HEK293 (cell line): Measurements from ENCODE around the gene TADA3.

ENCODE experiments used
- CTCF ChIA-PET: fragments of 350-600 bp; formaldehyde crosslinking; extraction: SDS; loops from one replicate; lab custom pipeline; 2021; ENCODE audit warnings: antibody characterized with exemption; lab: Yijun Ruan, JAX
- POLR2A ChIA-PET: fragments of 300-600 bp; formaldehyde crosslinking; extraction: SDS; loops from one replicate; lab custom pipeline; 2020; ENCODE audit warnings: antibody characterized with exemption, inconsistent platforms; lab: Yijun Ruan, JAX
- H3K27ac ChIP-seq: fragments of 200-500 bp; sonication (Bioruptor generic); 2 replicates; pipeline ENCODE4 v1.5.1; 2014; ENCODE audit warnings: low read depth, low read length, control low read depth, inconsistent platforms; ENCODE audit errors: extremely low read depth
- H3K36me3 ChIP-seq, 2 experiments: fragments of 200-500 bp in 1 of 2; sonication (Bioruptor generic) in 1 of 2; 1 replicate in 1 of 2; 2 replicates in 1 of 2; pipeline ENCODE4 v1.5.1; 2014 to 2017; ENCODE audit warnings: inconsistent platforms in 2 of 2, low read length in 2 of 2; ENCODE audit not compliant: control insufficient read depth in 2 of 2, insufficient read depth in 1 of 2
- H3K4me1 ChIP-seq: fragments of 200-500 bp; sonication (Bioruptor generic); 2 replicates; pipeline ENCODE4 v1.5.1; 2014; ENCODE audit warnings: mild to moderate bottlenecking, low read length, inconsistent platforms; ENCODE audit not compliant: control insufficient read depth, insufficient read depth
- H3K4me3 ChIP-seq: 2 replicates; pipeline ENCODE4 v1.5.1; 2011; ENCODE audit warnings: low read depth, mild to moderate bottlenecking, control low read depth, low read length, moderate library complexity
- H3K9me3 ChIP-seq: fragments of 200-500 bp; sonication (Bioruptor generic); 2 replicates; pipeline ENCODE4 v1.5.1; 2014; ENCODE audit warnings: low read depth, low read length, inconsistent platforms; ENCODE audit not compliant: control insufficient read depth, insufficient read depth
- PRDM10 ChIP-seq: fragments of 450-650 bp; formaldehyde crosslinking; IDR thresholded peaks from 2 replicates; pipeline ENCODE4 v1.5.1; 2016; ENCODE audit warnings: missing biosample characterization, missing genetic modification characterization
- REST ChIP-seq: fragments of 450-650 bp; formaldehyde crosslinking; IDR thresholded peaks from 2 replicates; pipeline ENCODE4 v1.5.1; 2016; ENCODE audit warnings: missing biosample characterization, missing genetic modification characterization
- SCRT2 ChIP-seq: fragments of 450-650 bp; formaldehyde crosslinking; IDR thresholded peaks from 2 replicates; pipeline ENCODE4 v1.5.1; 2016; ENCODE audit warnings: missing biosample characterization, missing genetic modification characterization
- SP2 ChIP-seq: fragments of 450-650 bp; formaldehyde crosslinking; IDR thresholded peaks from 2 replicates; pipeline ENCODE4 v1.5.1; 2016; ENCODE audit warnings: missing biosample characterization, missing genetic modification characterization
- TCF7L2 ChIP-seq: IDR thresholded peaks from 2 replicates; pipeline ENCODE4 v1.6.1; 2011; ENCODE audit warnings: low read depth, mild to moderate bottlenecking, inconsistent platforms, low read length, moderate library complexity, borderline replicate concordance
- ZBTB20 ChIP-seq: fragments of 450-650 bp; formaldehyde crosslinking; IDR thresholded peaks from 2 replicates; pipeline ENCODE4 v1.5.1; 2016; ENCODE audit warnings: missing biosample characterization, missing genetic modification characterization
- ZNF175 ChIP-seq: fragments of 450-650 bp; formaldehyde crosslinking; IDR thresholded peaks from 2 replicates; pipeline ENCODE4 v1.5.1; 2016; ENCODE audit warnings: missing biosample characterization, missing genetic modification characterization
- ZNF18 ChIP-seq: fragments of 450-650 bp; formaldehyde crosslinking; IDR thresholded peaks from 2 replicates; pipeline ENCODE4 v1.5.1; 2016; ENCODE audit warnings: missing biosample characterization, missing genetic modification characterization
- ZNF335 ChIP-seq: fragments of 450-650 bp; formaldehyde crosslinking; conservative IDR thresholded peaks from 2 replicates; pipeline ENCODE4 v1.5.1; 2016; ENCODE audit warnings: missing biosample characterization, missing genetic modification characterization
- ZNF341 ChIP-seq: fragments of 450-650 bp; formaldehyde crosslinking; IDR thresholded peaks from 2 replicates; pipeline ENCODE4; 2016; ENCODE audit warnings: low read depth, missing biosample characterization, missing genetic modification characterization
- ZNF426 ChIP-seq: fragments of 450-650 bp; formaldehyde crosslinking; IDR thresholded peaks from 2 replicates; pipeline ENCODE4 v1.5.1; 2017; ENCODE audit warnings: missing biosample characterization, missing genetic modification characterization, mild to moderate bottlenecking, inconsistent platforms, moderate library complexity
- ZNF558 ChIP-seq: fragments of 450-650 bp; formaldehyde crosslinking; IDR thresholded peaks from 2 replicates; pipeline ENCODE4 v1.5.1; 2016; ENCODE audit warnings: missing biosample characterization, missing genetic modification characterization
- ZNF624 ChIP-seq: fragments of 450-650 bp; formaldehyde crosslinking; IDR thresholded peaks from 2 replicates; pipeline ENCODE4 v1.5.1; 2017; ENCODE audit warnings: missing biosample characterization, missing genetic modification characterization
- ZNF76 ChIP-seq: fragments of 450-650 bp; formaldehyde crosslinking; IDR thresholded peaks from 2 replicates; pipeline ENCODE4; 2016; ENCODE audit warnings: low read depth, missing biosample characterization, missing genetic modification characterization, borderline replicate concordance
- ZNF768 ChIP-seq: fragments of 450-650 bp; formaldehyde crosslinking; IDR thresholded peaks from 2 replicates; pipeline ENCODE4 v1.5.1; 2018; ENCODE audit warnings: missing biosample characterization, mild to moderate bottlenecking, missing genetic modification characterization

TADA3 gene

GRCh38 chr3:9736831-9737230 is 55.4 kb downstream of the TADA3 start:
- TF ChIP-seq ZNF18 (peak; percentile 58; the same call in 1 of the 2 replicates), TCF7L2 (no peak)
- TF ChIP-seq, all 188 proteins: peak for 1
- Histone ChIP-seq H3K36me3 (peaks cover 39 to 91% of the 10 kb centered on the region in 2 experiments), H3K4me1 (peaks cover 7% of the 10 kb centered on the region; the same call in 1 of the 2 replicates), H3K4me3 (no peak overlapping the region), H3K27ac (no peak overlapping the region), H3K9me3 (no peaks in the 10 kb centered on the region)
- CTCF ChIA-PET = interaction anchor here (0.7 kb wide), 1 partner anchor 234 kb away, joined by 3 read pairs; no protein-coding TSS in a partner anchor
- POLR2A ChIA-PET = interaction anchor here (3.8 kb wide), 1 partner anchor 13 kb away, joined by 12 read pairs; the partner anchor contains the start of gene OGG1

GRCh38 chr3:9732740-9733115 is 59.5 kb downstream of the TADA3 start:
- CTCF ChIA-PET = interaction anchor here (0.6 to 2.3 kb wide), 3 partner anchors 13 to 232 kb away, joined by 3 to 15 read pairs (median 5); no protein-coding TSS in a partner anchor
- peaks cover 7% of the 10 kb centered on the region; the same call in 1 of the 2 replicates for H3K4me1 ChIP-seq
- H3K4me3 ChIP-seq = peak overlapping the region; percentile 87
- TF ChIP-seq ZNF624 = no peak
- TF ChIP-seq PRDM10 (tag by site-specific recombination) = peak; percentile 64
- TF ChIP-seq, all 188 proteins: peak for 1
- Histone ChIP-seq H3K36me3 (peaks cover 25 to 50% of the 10 kb centered on the region in 2 experiments), H3K27ac (peak overlapping the region; percentile 100; the same call in 1 of the 2 replicates), H3K9me3 (no peaks in the 10 kb centered on the region)
- POLR2A ChIA-PET = interaction anchor here (0.6 to 3.4 kb wide), 8 partner anchors 9 to 409 kb away, joined by 3 to 47 read pairs (median 6); partner anchors contain the start of genes ARPC4, CAMK1, MTMR14 and OGG1

GRCh38 chr3:9732080-9732739 is 60.1 kb downstream of the TADA3 start:
- Histone ChIP-seq H3K27ac (peak overlapping the region; percentile 100), H3K36me3 (peaks cover 21 to 45% of the 10 kb centered on the region in 2 experiments), H3K4me3 (peak overlapping the region; percentile 87), H3K4me1 (peaks cover 7% of the 10 kb centered on the region; the same call in 1 of the 2 replicates), H3K9me3 (no peaks in the 10 kb centered on the region)
- ChIA-PET POLR2A (interaction anchor here (0.6 to 3.4 kb wide), 9 partner anchors 8 to 409 kb away, joined by 3 to 47 read pairs (median 4); partner anchors contain the start of genes ARPC4, CAMK1, MTMR14 and OGG1), CTCF (interaction anchor here (0.6 to 2.3 kb wide), 3 partner anchors 12 to 231 kb away, joined by 3 to 15 read pairs (median 5); no protein-coding TSS in a partner anchor)
- TF ChIP-seq ZNF768 (tag by site-specific recombination) (no peak), SCRT2 (tag by site-specific recombination) (peak; percentile 83), SP2 (tag by site-specific recombination) (peak; percentile 74), ZNF335 (tag by site-specific recombination) (peak; percentile 74), ZNF76 (tag by site-specific recombination) (peak; percentile 52; the same call in 1 of the 2 replicates), REST (no peak), ZNF426 (no peak), ZNF175 (no peak), ZBTB20 (tag by site-specific recombination) (peak; percentile 61; the same call in 1 of the 2 replicates), ZNF558 (no peak), ZNF341 (tag by site-specific recombination) (no peak)
